Activated CD8-positive, alpha-beta memory T cell treated with anti-CD3 and anti-CD28 coated beads for 48 hours (primary cell): Measurements from ENCODE around the gene TRIO.

ENCODE experiments used
- DNase-seq, 3 experiments: peaks; one replicate each; pipeline ENCODE4 v3.0.0-alpha.2; 2020; ENCODE audit warnings: low read depth in 2 of 3, low spot score in 2 of 3

Gene TRIO

GRCh38 chr5:14166437-14166836, 23.3 kb downstream of the TRIO start:
- no peak for DNase-seq

- no peak for DNase-seq
These were observed 24.2 kb downstream of the TRIO start for GRCh38 chr5:14167211-14167845.

- no peak for DNase-seq
These were observed 25.1 kb downstream of the TRIO start for GRCh38 chr5:14168144-14168792.

- DNase-seq, result no peak
These were observed 25.7 kb downstream of the TRIO start for GRCh38 chr5:14168793-14169262.

- DNase-seq, result no peak
These were observed 27.9 kb downstream of the TRIO start for GRCh38 chr5:14171046-14171445.

- DNase-seq, result no peak
These were observed 28.5 kb downstream of the TRIO start for GRCh38 chr5:14171621-14172020.

GRCh38 chr5:14172149-14172795, 29.1 kb downstream of the TRIO start:
- DNase-seq, result no peak

GRCh38 chr5:14173377-14174229, 30.5 kb downstream of the TRIO start:
- DNase-seq, result no peak

- no peak for DNase-seq
These were observed 31.1 kb downstream of the TRIO start for GRCh38 chr5:14174230-14174636.

GRCh38 chr5:14175381-14175780, 32.2 kb downstream of the TRIO start:
- DNase-seq, result no peak

- DNase-seq, result no peak
These were observed 33.7 kb downstream of the TRIO start for GRCh38 chr5:14176888-14177287.

GRCh38 chr5:14177634-14178033, 34.5 kb downstream of the TRIO start:
- no peak for DNase-seq

- no peak for DNase-seq
These were observed 34.9 kb downstream of the TRIO start for GRCh38 chr5:14178091-14178490.

GRCh38 chr5:14178671-14179211, 35.6 kb downstream of the TRIO start:
- no peak for DNase-seq

- DNase-seq, result no peak
These were observed 36.3 kb downstream of the TRIO start for GRCh38 chr5:14179446-14179845.

- DNase-seq, result no peak
These were observed 37.3 kb downstream of the TRIO start for GRCh38 chr5:14180437-14180836.

GRCh38 chr5:14181299-14181968, 38.3 kb downstream of the TRIO start:
- DNase-seq, result no peak

GRCh38 chr5:14182761-14183160, 39.6 kb downstream of the TRIO start:
- DNase-seq, result no peak

GRCh38 chr5:14183187-14183939, 40.2 kb downstream of the TRIO start:
- DNase-seq, result no peak

- no peak for DNase-seq
These were observed 40.9 kb downstream of the TRIO start for GRCh38 chr5:14184082-14184481.
